HuH-7 (cell line): ENCODE results near the gene MDFI.

ENCODE experiments used
- DNase-seq: peaks from one replicate; pipeline ENCODE4 v3.0.0; 2011; ENCODE audit warnings: low spot score

MDFI gene

DNA sequence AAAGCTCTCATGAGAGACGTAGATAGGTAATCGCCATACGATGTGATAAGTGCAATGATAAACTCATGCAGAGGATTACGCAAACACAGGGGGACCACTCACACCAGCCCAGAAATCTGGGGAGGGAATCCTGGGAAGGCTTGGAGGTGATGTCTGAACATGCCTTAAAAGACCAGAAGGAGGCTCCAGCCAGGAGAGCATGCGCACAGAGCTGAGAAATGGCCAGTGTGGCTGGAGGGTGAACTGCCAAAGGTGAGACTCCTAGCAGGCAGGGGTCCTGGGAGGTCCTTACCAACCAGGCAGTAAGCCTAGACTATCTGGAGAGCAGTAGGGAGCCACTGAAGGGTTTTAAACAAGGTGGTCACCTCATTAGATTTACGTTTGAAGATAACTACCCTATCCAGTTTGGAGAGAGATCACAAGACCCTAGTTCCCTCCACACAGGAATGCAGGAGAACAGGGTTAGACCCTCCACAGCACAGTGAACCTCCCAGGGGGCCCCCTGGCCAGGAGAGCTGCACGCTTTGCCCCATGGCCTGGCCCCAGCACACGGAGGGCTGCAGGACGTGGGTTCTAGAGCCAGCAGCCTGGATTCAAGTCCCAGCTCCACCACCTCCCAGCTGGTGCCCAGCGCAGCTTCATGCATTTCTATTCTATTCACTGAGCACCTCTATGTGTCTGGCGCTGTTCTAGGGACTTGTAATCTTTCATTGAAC lies 13.1 kb downstream of the MDFI start:
- no peak for DNase-seq

DNA sequence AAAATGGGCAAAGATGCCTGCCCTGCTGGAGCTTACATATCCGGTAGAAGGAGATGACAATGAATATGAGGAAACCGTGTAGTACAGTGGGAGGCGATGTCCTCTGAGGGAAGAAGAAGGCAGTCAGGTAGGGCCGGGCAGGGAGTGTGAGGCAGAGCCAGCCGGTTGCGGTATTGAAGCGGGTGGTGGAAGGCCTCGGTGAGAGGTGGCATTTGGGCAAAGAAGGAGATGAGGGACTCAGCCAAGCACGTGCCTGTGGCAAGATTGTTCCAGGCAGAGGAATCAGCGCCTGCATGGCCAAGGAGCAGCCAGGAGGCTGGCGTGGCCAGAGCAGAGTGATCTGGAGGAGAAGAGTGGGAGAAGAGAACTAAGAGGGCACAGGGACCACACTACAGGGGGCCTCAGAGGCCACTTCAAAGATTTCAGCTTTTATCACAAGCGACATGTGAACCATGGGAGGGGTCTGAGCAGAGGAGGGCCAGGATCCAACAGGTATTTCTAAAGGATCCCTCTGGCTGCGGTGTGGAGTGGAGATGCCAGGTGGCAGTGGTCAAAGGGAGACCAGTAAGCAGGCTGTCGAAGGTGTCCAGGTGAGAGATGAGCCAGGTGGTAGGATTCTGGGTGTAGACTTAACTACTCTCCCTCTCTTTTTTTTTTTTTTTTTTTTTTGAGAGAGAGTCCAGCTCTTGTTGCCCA lies 13.8 kb downstream of the MDFI start:
- no peak for DNase-seq

DNA sequence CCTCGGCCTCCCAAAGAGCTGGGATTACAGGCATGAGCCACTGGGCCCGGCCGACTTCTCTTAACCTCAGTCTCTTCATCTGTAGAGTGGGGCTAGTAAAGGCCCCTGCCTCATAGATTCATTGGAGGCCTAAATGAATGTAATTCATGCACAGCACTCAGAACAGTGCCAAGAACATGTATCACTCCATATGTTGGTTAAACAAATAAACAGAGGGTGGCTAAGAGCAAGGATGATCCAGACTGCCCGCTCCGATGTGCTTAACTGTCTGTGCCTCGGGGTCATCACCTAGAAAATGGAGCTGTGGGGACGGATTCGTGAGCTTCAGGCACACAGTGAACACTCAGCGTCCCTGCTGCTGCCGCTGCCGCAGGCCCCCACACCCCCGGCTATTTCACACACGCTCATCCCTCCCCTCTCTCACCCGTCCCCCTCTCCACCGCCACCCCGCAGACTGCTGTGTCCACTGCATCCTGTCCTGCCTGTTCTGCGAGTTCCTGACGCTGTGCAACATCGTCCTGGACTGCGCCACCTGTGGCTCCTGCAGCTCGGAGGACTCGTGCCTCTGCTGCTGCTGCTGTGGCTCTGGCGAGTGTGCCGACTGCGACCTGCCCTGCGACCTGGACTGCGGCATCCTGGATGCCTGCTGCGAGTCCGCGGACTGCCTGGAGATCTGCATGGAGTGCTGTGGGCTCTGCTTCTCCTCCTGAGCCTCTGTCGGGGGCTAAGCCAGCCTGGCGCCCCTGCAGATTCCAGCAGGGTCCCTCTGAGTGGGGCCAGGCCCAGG lies 14.8 kb downstream of the MDFI start:
- no peak for DNase-seq

- DNase-seq: no peak
Observed at GRCh38 chr6:41653691-41654090, 15.4 kb downstream of the MDFI start.

GRCh38 chr6:41654151-41654697 lies 16.0 kb downstream of the MDFI start:
- no peak for DNase-seq

DNA sequence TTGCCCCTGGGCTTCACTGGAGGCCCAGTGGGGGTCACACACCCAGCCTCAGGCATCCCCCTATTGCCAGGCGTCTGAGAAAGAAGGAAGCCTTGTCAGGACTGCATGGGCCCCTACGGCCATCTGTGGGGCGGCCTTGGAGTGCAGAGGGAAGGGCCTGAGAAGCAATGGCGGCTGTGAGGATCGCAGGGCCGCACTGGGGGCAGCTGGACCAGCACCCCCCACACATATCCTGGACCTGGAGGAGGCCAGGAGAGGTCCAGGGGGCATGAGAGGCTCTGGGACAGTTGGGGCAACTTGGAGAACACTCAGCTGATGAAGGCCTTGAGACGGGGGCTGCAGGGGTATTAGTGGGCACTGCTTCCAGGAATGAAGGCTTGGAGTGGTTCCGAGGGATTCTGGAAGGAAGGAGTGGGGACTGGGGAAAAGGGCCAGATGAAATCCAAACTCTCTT lies 16.5 kb downstream of the MDFI start:
- DNase-seq: no peak

- no peak for DNase-seq
Observed at GRCh38 chr6:41655176-41655575, 16.9 kb downstream of the MDFI start.

DNA sequence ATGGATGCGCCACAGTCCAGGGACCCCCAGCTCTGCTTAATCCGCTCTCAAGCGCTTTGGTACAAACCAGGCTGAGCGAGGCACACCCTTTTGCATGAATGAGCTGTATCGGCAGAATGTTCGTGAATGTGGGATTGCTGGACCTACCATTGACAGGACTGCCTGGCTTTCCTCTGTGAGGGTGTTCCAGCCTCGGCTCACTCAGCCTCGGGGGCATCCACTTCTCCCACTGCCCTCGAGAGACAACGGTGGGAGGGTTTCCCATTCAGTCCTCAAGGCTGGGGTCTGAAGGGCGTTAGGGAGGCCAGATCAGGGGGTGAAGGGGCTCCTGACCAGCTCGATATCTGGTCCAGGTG lies 17.4 kb downstream of the MDFI start:
- no peak for DNase-seq

- DNase-seq: no peak
Observed at GRCh38 chr6:41656002-41656691, 17.9 kb downstream of the MDFI start.

DNA sequence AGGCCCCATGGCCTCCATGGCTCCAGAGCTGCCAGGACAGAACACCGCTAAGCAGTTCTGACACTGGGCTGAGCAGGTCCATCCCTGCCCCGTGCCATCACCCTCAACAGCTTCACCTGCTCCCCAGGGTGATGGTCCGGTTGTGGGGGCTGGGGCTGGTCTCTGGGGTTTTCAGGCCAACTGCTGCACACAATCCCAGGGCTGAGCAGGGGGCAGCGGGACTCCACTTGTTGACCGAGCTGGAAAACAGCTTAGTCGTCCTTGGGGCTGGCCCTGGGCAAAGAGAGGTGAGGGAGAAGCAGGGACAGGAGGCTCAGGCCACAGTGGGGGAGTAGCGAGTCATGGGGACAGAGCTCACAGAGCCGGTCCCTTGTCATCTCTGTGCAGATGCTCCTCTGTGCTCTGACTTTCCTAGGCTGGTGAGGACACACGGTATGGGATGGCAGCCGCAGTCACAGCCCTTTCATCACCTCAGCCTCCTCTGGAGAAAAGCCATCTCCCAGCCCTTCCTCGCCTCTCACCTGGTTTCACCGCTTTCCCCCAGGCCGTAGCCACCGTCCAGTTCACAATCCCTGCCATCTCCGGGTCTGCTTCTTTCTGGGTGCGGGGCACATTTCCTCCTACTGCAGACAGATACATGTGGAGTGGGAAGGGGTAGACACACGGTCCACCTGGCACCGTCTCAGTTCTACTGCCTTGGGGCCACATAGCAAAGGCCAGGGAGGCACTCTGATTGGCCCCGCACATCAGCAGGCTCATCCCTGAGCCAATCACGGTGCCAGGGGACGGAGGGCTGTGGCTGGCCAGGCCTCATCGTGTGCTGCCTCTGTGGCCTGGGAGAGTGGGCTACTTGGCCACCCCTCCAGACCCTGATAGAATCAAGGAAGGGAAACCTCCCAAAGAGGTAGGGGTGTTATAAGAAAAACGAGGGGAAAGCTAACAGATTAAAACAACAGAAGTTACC lies 19.1 kb downstream of the MDFI start:
- no peak for DNase-seq

DNA sequence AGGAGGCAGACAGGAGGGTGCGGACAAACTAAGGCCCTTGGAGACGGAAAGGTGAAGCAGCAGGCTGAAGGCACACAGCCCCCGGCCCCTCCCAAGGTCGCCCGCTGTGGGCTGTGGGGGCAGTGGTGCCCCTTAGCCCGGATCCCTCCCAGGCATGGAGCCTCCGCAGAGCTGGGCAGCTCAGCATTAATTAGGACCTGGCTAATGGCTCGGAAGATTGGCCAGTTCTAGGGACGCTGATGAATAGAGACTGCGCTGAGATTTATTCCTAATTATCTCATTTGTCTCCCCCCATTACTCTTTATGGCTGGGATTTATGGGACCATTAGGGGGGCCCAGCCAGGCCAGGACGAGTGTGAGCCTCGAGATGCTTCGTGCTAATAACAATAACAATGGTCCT lies 20.4 kb downstream of the MDFI start:
- no peak for DNase-seq

DNA sequence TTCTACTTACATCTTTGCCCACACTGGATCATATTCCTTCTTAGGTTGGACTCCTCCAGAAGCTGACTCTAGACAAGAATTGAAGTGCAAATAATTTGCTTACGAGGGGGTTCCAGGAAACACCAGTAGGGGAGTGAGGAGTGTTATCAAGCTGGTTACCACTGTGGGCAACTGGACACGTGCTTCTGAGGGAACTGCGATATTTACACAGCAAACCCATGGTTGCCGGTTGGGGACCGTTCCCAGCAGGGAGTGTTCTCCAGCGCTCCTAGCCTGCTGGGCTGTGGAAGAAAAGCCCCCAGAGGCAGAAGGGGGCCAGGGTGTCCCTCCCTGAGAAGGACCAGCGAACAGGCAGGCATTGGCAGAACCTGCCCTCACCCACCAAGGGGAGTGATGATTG lies 21.7 kb downstream of the MDFI start:
- no peak for DNase-seq

GRCh38 chr6:41663568-41663967 lies 25.3 kb downstream of the MDFI start:
- DNase-seq: no peak

DNA sequence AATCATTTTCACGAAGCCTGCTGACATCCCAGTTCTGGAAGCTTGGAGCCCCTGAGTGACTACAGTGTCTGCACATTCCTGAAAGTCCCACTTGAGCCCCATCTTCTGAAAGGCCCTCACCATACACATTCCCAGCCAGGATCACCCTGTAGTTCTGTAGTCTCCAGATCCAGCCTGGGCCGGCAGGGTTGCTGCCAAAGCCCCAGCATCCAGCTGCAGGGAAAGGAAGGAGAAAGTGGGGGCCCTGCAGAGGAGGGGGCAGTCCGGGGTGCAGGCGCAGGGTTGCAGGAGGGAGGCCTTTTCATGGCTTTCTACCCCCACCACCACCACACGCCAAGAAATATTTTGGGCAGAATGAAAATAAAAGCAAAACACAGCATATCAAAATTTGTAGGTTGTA lies 26.0 kb downstream of the MDFI start:
- no peak for DNase-seq

DNA sequence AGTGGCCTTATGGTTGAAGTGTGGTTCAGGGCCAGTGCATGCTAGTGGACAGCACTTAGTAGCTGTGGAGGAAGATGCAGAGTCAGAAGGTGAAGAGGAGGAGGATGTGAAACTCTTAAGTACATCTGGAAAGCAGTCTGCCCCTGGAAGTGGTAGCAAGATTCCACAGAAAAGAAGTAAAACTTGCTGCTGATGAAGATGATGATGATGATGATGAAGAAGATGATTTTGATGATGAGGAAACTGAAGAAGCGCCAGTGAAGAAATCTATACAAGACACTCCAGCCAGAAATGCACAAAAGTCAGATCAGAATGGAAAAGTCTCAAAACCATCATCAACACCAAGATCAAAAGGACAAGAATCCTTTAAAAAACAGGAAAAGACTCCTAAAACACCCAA lies 28.9 kb downstream of the MDFI start:
- DNase-seq: no peak

DNA sequence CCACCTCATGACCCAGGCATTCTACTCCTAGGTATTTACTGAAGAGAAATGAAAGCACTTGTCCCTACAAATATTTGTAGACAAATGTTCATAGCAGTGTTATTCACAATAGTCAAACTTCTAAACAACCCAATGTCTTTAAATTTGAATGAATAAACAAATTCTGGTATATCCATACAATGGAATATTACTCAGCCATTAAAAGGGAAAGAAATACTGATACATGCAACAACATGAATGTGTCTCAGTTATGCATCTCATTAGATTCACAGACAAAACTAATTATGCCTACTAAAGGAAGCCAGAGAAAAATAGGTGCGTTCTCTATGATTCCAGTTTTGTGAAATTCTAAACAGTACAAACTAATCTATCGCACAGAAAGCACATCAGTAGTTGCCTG lies 30.7 kb downstream of the MDFI start:
- DNase-seq: no peak

- DNase-seq: no peak
Observed at GRCh38 chr6:41670703-41671360, 32.6 kb downstream of the MDFI start.

DNA sequence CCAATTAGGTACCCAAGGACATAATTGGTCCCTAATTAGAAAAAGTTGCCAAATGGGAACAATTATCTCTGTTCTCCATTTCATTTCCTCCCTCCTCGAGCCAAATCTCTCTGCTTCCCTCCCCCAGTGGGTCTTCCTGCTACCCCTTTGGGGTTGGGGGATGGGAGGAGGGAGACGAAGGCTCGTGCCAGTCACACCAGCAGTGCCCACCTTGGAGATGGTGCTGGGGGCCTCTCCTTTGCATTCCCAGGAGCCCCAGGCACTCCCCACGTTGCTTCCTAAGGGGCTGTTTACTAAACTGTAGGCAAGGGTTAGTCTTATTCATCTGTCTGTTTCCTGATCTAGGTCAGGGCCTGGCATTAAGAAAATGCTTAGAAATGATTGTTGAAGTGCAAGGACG lies 33.1 kb downstream of the MDFI start:
- DNase-seq: no peak

- DNase-seq: no peak
Observed at GRCh38 chr6:41672016-41672415, 33.7 kb downstream of the MDFI start.
